Fibroblast of villous mesenchyme (primary cell): ENCODE measurements around the gene CYP2B6. TPM values are rescaled to one million over a fixed set of nuclear protein-coding genes. Genes with fewer than 3 reads are reported as not detected.
A peak's percentile ranks its signal among the peaks of the same experiment; 100 is the strongest.
"Not testable (repeated sequence)": the region's sequence is repeated elsewhere in the genome, so short reads cannot be mapped to it uniquely, and the experiment has no call there.

Source experiments
- DNase-seq: peaks from one replicate; pipeline ENCODE4 v3.0.0-alpha.2; 2010; ENCODE audit warnings: low read depth
- H3K4me3 ChIP-seq: 2 replicates; pipeline ENCODE4 v1.5.1; 2011; ENCODE audit warnings: low read depth, mild to moderate bottlenecking, low read length
- total RNA-seq: library from RNA; depleted of rRNA; stranded (reverse); fragments of >200 nt; gene quantifications from 2 replicates; pipeline ENCODE4 v1.2.3, GENCODE V29; 2012
- TF ChIP-seq, protein P1 (sequence below): IDR thresholded peaks from 2 replicates; pipeline ENCODE4 v1.5.1; 2012; ENCODE audit warnings: low read depth, mild to moderate bottlenecking, low read length; ENCODE audit not compliant: insufficient read depth

CYP2B6 gene
- total RNA-seq, 1 donor, result not detected

- no peak overlapping the region for H3K4me3 ChIP-seq
These were observed 59.3 kb downstream of the CYP2B6 start for GRCh38 chr19:41050426-41050825.

GRCh38 chr19:41052162-41052561, 61.1 kb downstream of the CYP2B6 start:
- not testable (repeated sequence) for DNase-seq, H3K4me3 ChIP-seq

More at GRCh38 chr19:41050426-41050825, 59.3 kb downstream of the CYP2B6 start:
- no peak for DNase-seq
- TF ChIP-seq, protein P1, sequence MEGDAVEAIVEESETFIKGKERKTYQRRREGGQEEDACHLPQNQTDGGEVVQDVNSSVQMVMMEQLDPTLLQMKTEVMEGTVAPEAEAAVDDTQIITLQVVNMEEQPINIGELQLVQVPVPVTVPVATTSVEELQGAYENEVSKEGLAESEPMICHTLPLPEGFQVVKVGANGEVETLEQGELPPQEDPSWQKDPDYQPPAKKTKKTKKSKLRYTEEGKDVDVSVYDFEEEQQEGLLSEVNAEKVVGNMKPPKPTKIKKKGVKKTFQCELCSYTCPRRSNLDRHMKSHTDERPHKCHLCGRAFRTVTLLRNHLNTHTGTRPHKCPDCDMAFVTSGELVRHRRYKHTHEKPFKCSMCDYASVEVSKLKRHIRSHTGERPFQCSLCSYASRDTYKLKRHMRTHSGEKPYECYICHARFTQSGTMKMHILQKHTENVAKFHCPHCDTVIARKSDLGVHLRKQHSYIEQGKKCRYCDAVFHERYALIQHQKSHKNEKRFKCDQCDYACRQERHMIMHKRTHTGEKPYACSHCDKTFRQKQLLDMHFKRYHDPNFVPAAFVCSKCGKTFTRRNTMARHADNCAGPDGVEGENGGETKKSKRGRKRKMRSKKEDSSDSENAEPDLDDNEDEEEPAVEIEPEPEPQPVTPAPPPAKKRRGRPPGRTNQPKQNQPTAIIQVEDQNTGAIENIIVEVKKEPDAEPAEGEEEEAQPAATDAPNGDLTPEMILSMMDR, result no peak

- DNase-seq, H3K4me3 ChIP-seq: not testable (repeated sequence)
These were observed 62.2 kb downstream of the CYP2B6 start for GRCh38 chr19:41053331-41053730.

DNA sequence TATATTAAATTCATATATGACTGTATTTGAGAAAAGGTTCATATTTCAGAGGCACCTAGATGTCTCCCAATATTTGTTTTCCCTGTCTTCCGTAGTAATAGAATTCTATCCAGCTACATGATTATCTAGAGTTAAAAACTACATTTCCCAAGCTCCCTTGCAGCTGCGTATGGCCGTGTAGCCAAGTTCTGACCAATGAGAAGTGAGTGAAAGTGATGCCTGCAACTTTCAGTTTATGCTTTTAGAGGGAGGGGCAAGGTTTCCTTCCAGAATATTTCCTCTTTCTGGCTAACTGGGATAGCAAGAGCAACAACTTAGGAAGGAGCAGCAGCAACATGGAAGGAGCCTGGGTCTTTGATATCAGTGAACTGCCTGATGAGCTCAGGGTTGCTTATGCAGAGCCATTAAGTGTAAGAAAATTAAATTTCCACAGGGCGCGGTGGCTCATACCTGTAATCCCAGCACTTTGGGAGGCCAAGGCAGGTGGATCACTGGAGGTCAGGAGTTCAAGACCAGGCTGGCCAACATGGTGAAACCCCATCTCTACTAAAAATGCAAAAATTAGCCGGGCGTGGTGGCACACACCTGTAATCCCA, 74.0 kb downstream of the CYP2B6 start:
- DNase-seq, result peak; percentile 56
- TF ChIP-seq, protein P1, result no peak
- H3K4me3 ChIP-seq, result no peak overlapping the region

Other genes with a start within 250 kb of the CYP2B6 start
- gene ACTMAP, start 240.8 kb upstream of the CYP2B6 start, total RNA-seq, result 0.64 and 0.86 TPM in 2 replicates
- 34.1 and 36.1 TPM in 2 replicates for gene SNRPA, start 240.1 kb upstream of the CYP2B6 start, total RNA-seq
- gene MIA, start 215.8 kb upstream of the CYP2B6 start, total RNA-seq, result not detected in 2 replicates
- gene RAB4B, start 213.0 kb upstream of the CYP2B6 start, total RNA-seq, result 12.6 and 13.4 TPM in 2 replicates
- 70.8 and 76.0 TPM in 2 replicates for gene EGLN2, start 192.1 kb upstream of the CYP2B6 start, total RNA-seq
- gene CYP2A6, start 140.8 kb upstream of the CYP2B6 start, total RNA-seq, result not detected in 2 replicates
- not detected in 2 replicates for gene CYP2A7, start 109.1 kb upstream of the CYP2B6 start, total RNA-seq
- gene CYP2A13, start 97.2 kb downstream of the CYP2B6 start, total RNA-seq, result not detected in 2 replicates
- gene CYP2F1, start 123.2 kb downstream of the CYP2B6 start, total RNA-seq, result not detected in 2 replicates
- gene CYP2S1, start 201.9 kb downstream of the CYP2B6 start, total RNA-seq, result 1.6 and 1.7 TPM in 2 replicates
- 360 and 363 TPM in 2 replicates for gene AXL, start 227.9 kb downstream of the CYP2B6 start, total RNA-seq